Measurements from ENCODE around the gene ALG3.

The ALG3 gene

DNA sequence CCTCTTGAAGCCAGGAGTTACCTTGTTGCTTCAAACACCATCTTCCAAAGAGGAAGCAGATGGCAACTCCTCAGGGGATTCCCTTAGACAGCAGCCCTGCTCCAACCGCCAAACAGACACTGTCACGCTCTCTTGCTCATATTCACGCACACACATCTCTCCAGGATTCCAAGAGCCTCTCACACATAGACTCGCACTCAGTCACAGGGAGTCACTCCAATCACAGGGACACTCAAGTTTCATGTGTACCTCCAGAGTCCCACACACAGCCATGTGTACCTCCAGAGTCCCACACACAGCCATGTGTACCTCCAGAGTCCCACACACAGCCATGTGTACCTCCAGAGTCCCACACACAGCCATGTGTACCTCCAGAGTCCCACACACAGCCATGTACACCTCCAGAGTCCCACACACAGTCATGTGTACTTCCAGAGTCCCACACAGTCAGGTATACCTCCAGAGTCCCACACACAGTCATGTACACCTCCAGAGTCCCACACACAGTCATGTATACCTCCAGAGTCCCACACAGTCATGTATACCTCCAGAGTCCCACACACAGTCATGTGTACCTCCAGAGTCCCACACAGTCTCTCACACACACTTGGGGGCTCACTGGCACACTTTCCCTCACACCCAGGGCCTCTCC lies 13.3 kb downstream of the ALG3 start:
- no peaks in the 10 kb centered on the region for H3K27me3 ChIP-seq (ENCODE audit: low read depth)
- in situ Hi-C loops (cut with MboI; ENCODE audit: low sequenced_read_pairs) = no loop called here
- no peak for DNase-seq (ENCODE audit: low spot score in 2 of 2)
- H3K4me1 ChIP-seq = no peaks in the 10 kb centered on the region
- no peak overlapping the region for H3K4me3 ChIP-seq
- H3K9me3 ChIP-seq = no peaks in the 10 kb centered on the region
- no peaks in the 10 kb centered on the region for H3K36me3 ChIP-seq (replicated peaks)

DNA sequence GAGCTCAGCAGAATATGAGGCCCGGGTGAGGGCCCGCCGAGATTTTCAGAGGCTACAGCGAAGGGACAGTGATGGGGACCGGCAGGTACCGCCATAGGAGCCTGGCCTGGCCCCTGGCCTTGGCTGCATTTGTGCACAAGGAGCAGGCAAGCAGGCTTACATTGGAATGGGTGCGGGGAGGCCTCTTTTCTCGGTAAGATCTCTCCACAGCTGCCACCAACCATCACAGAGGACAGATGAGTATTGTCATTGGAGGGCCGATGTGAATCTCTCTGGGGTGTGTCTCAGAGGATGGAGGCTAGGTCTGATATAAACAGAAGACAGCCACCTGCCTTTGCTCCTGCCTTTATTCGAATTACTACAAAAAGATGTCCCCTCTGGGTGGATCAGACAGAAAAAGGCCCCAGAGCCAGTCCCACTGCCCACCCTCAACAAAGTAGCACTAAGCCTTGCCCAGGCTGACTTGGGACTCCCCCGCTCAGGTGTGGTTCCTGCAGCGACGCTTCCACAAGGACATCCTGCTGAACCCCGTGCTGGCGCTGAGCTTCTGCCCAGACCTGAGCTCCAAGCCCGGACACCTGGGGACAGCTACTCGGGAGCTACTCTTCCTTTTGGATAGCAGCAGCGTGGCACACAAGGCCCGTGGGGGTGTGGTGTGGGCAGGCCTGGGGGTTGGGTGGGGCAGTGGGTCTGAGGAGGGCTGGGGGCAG lies 13.9 kb downstream of the ALG3 start:
- in situ Hi-C loops (cut with MboI; ENCODE audit: low sequenced_read_pairs) = no loop called here
- no peaks in the 10 kb centered on the region for H3K36me3 ChIP-seq (replicated peaks)
- peaks cover 4% of the 10 kb centered on the region for H3K27me3 ChIP-seq (ENCODE audit: low read depth)
- H3K4me1 ChIP-seq = no peaks in the 10 kb centered on the region
- H3K4me3 ChIP-seq = no peak overlapping the region
- DNase-seq (ENCODE audit: low spot score in 2 of 2) = no peak
- no peaks in the 10 kb centered on the region for H3K9me3 ChIP-seq

- H3K9me3 ChIP-seq = no peaks in the 10 kb centered on the region
- peaks cover 4% of the 10 kb centered on the region for H3K27me3 ChIP-seq (ENCODE audit: low read depth)
- no peaks in the 10 kb centered on the region for H3K4me1 ChIP-seq
- in situ Hi-C loops (cut with MboI; ENCODE audit: low sequenced_read_pairs) = no loop called here
- H3K4me3 ChIP-seq = no peak overlapping the region
- H3K36me3 ChIP-seq (replicated peaks) = no peaks in the 10 kb centered on the region
- no peak for DNase-seq (ENCODE audit: low spot score in 2 of 2)
Measured at GRCh38 chr3:184234224-184234623, 14.5 kb downstream of the ALG3 start.

DNA sequence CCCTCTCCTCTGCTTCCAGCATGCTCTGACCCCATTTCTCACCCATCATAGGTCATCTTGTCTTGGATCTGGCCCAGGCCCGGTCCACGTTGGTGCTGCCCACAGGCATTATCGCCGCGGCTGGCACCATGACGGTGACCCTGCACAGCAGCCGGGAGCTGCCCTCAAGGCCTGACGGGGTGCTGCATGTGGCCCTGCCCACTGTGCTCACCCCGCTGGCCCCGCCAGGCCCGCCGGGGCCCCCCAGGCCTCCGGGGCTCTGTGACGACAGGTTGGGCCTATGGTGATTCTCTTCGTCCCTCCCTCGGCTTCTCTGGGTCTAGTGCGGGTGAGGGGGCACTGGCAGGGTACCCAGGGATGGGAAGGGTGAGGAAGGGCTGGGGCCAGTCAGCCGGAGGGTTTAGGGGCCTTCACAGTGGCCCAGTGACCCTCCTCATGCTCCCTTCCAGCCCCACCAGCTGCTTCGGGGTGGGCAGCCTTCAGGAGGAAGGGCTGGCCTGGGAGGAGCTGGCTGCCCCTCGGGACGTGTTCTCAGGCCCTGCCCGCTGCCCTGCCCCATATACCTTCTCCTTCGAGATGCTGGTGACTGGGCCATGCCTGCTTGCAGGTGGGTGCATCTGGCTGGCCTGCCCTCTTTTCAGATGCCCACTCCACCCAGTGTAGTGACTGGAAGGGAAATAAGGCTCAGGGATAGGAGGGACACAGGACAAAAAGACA lies 15.5 kb downstream of the ALG3 start:
- in situ Hi-C loops (cut with MboI; ENCODE audit: low sequenced_read_pairs) = no loop called here
- Histone ChIP-seq H3K27me3 (ENCODE audit: low read depth) (peaks cover 4% of the 10 kb centered on the region), H3K4me3 (no peak overlapping the region), H3K9me3 (no peaks in the 10 kb centered on the region), H3K36me3 (replicated peaks) (no peaks in the 10 kb centered on the region), H3K4me1 (no peaks in the 10 kb centered on the region)
- DNase-seq (ENCODE audit: low spot score in 2 of 2) = no peak

GRCh38 chr3:184231671-184232070 lies 17.1 kb downstream of the ALG3 start:
- Histone ChIP-seq H3K36me3 (replicated peaks) (no peaks in the 10 kb centered on the region), H3K4me3 (no peak overlapping the region), H3K4me1 (no peaks in the 10 kb centered on the region), H3K9me3 (no peaks in the 10 kb centered on the region), H3K27me3 (ENCODE audit: low read depth) (peaks cover 4% of the 10 kb centered on the region)
- in situ Hi-C loops (cut with MboI; ENCODE audit: low sequenced_read_pairs) = no loop called here
- no peak for DNase-seq (ENCODE audit: low spot score in 2 of 2)

GRCh38 chr3:184230603-184231528 lies 17.9 kb downstream of the ALG3 start:
- no peaks in the 10 kb centered on the region for H3K4me1 ChIP-seq
- no peaks in the 10 kb centered on the region for H3K36me3 ChIP-seq (replicated peaks)
- DNase-seq (ENCODE audit: low spot score in 2 of 2) = no peak
- in situ Hi-C loops (cut with MboI; ENCODE audit: low sequenced_read_pairs) = no loop called here
- no peaks in the 10 kb centered on the region for H3K9me3 ChIP-seq
- H3K4me3 ChIP-seq = peak overlapping the region; percentile 63; the same call in 1 of the 2 replicates
- peaks cover 4% of the 10 kb centered on the region for H3K27me3 ChIP-seq (ENCODE audit: low read depth)

DNA sequence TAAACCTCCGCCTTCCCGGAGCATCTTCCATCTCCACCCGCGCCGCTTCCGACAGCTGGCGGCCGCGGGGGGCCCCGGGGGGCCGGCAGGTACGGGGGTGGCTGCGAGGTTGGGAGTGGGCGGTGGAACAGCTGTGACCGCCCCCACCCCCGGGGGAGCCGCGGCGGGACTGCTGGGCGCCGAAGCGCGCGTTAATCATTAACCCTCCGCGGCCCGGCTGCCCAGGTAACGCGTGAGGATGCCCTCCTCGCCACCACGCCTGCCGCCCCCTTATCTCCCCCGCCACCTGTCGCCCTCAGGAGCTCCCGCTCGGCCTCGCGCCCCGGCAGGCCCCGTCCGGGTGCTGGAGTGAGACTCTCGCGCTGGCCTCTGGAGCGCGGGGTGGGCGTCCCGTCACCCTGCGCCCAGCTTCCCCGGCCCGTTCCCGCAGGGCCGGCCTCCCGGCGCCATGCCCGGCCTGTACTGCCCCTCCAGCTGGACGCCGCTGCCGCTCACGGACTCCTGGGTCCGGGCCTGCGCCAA lies 18.6 kb downstream of the ALG3 start:
- H3K4me3 ChIP-seq = peak overlapping the region; percentile 63
- in situ Hi-C loops (cut with MboI; ENCODE audit: low sequenced_read_pairs) = no loop called here
- DNase-seq (ENCODE audit: low spot score in 2 of 2) = no peak

GRCh38 chr3:184229394-184230080 lies 19.2 kb downstream of the ALG3 start, which contains the start of gene VWA5B2:
VWA5B2 (plus strand) TSS chr3:184229585; CDS start chr3:184230529, 944 bp downstream.
- in situ Hi-C loops (cut with MboI; ENCODE audit: low sequenced_read_pairs) = no loop called here
- peak; percentile 81 to 89 for DNase-seq (ENCODE audit: low spot score in 2 of 2)
- H3K27me3 ChIP-seq (ENCODE audit: low read depth) = peaks cover 6% of the 10 kb centered on the region

More for the DNA sequence above, 18.6 kb downstream of the ALG3 start:
- Histone ChIP-seq H3K36me3 (replicated peaks) (no peaks in the 10 kb centered on the region), H3K4me1 (no peaks in the 10 kb centered on the region), H3K9me3 (no peaks in the 10 kb centered on the region), H3K27me3 (ENCODE audit: low read depth) (peaks cover 6% of the 10 kb centered on the region)

DNA sequence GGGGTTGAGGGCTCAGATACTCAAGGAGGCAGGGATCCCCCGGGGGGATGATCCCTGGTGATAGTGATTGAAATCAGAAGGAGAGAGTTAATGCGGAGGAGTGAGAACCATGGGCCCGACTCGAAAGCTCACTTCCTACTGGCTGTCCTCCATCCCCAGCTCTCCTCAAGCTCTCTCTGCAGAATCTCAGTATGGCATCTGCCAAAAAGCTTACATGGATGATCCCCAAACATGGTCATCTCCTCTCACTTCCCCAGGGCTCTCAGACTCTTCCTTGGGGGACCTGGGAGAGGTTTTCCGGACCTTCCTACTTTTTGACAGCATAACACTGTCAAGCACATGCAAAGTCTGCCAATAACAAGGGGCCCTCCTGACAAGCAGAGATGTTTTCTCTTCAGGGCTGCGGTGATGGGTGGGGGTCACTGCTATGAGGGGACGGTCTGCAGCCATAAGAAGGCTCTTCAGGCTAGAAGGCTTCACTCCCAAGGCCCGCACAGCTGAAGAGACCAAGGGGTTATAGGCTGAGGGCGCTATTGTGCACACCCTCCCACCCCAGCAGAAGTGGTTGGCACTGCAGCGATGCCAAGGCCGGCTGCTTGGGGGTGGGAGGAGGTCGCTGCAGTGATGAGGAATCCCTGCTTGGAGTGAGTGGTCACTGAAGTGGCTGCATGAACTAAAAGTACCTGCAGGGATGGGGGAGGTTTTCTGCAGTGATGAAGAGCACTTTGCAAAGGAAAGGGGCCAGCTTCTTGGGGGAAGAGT lies 20.2 kb downstream of the ALG3 start:
- peaks cover 6% of the 10 kb centered on the region for H3K27me3 ChIP-seq (ENCODE audit: low read depth)
- DNase-seq (ENCODE audit: low spot score in 2 of 2) = no peak
- H3K9me3 ChIP-seq = no peaks in the 10 kb centered on the region
- in situ Hi-C loops (cut with MboI; ENCODE audit: low sequenced_read_pairs) = no loop called here
- no peak overlapping the region for H3K4me3 ChIP-seq
- H3K4me1 ChIP-seq = no peaks in the 10 kb centered on the region
- H3K36me3 ChIP-seq (replicated peaks) = no peaks in the 10 kb centered on the region

More at GRCh38 chr3:184229394-184230080, 19.2 kb downstream of the ALG3 start, which contains the start of gene VWA5B2:
- H3K4me1 ChIP-seq = no peaks in the 10 kb centered on the region
- H3K9me3 ChIP-seq = no peaks in the 10 kb centered on the region
- H3K36me3 ChIP-seq (replicated peaks) = no peaks in the 10 kb centered on the region
- peak within 1 kb of the TSS; percentile 63 for H3K4me3 ChIP-seq

DNA sequence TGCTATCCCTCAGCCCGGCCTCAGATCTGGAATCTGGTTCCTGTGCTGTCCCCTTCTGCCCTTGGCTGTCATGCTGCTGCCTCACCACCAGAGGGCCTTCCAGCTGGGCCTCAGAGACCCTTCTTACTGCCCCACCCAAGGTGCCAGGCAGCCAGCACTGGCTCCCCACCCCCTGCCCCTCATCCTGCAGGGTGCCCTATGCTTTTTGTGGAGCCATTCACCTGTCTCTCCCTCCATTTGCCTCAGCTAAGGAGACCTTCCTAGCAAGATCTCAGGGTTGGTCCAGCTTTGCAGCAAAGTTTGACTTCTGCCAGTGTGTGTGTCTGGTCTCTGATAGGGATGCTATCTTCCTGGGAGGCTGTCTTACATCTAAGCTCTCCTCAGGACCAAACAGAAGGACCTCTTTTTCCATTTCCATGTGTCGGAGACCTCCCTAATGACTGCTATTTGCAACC lies 21.3 kb downstream of the ALG3 start:
- DNase-seq (ENCODE audit: low spot score in 2 of 2) = peak; percentile 21 to 70
- no peak overlapping the region for H3K4me3 ChIP-seq
- no peaks in the 10 kb centered on the region for H3K9me3 ChIP-seq
- in situ Hi-C loops (cut with MboI; ENCODE audit: low sequenced_read_pairs) = no loop called here
- peaks cover 6% of the 10 kb centered on the region for H3K27me3 ChIP-seq (ENCODE audit: low read depth)
- no peaks in the 10 kb centered on the region for H3K36me3 ChIP-seq (replicated peaks)
- no peaks in the 10 kb centered on the region for H3K4me1 ChIP-seq

- no peak for DNase-seq (ENCODE audit: low spot score in 2 of 2)
- no peaks in the 10 kb centered on the region for H3K9me3 ChIP-seq
- H3K4me3 ChIP-seq = no peak overlapping the region
- H3K4me1 ChIP-seq = no peaks in the 10 kb centered on the region
- in situ Hi-C loops (cut with MboI; ENCODE audit: low sequenced_read_pairs) = no loop called here
- peaks cover 2% of the 10 kb centered on the region; the same call in 1 of the 2 replicates for H3K27me3 ChIP-seq (ENCODE audit: low read depth)
- H3K36me3 ChIP-seq (replicated peaks) = no peaks in the 10 kb centered on the region
Measured at GRCh38 chr3:184223946-184224345, 24.8 kb downstream of the ALG3 start.

DNA sequence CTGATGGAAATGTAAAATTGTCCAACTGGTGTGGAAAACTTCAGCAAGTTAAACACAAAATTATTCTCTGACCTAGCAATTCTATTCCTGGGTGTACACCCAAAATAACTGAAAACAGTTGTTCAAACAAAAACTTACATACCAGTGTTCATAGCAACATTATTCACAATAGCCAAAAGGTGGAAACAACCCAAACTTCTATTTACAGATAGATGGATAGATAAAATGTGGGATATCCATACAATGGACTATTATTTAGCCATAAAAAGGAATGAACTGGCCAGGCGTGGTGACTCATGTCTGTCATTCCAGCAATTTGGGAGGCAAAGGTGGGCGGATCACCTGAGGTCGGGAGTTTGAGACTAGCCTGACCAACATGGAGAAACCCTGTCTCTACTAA lies 26.2 kb downstream of the ALG3 start:
- H3K36me3 ChIP-seq (replicated peaks) = no peaks in the 10 kb centered on the region
- DNase-seq (ENCODE audit: low spot score in 2 of 2) = no peak
- H3K9me3 ChIP-seq = no peaks in the 10 kb centered on the region
- H3K4me3 ChIP-seq = no peak overlapping the region
- no peaks in the 10 kb centered on the region for H3K4me1 ChIP-seq
- H3K27me3 ChIP-seq (ENCODE audit: low read depth) = peaks cover 2% of the 10 kb centered on the region; the same call in 1 of the 2 replicates
- in situ Hi-C loops (cut with MboI; ENCODE audit: low sequenced_read_pairs) = no loop called here
